ENCODE results near the gene AGER.
"Not testable (repeated sequence)": the region's sequence is repeated elsewhere in the genome, so short reads cannot be mapped to it uniquely, and the experiment has no call there.

The AGER gene

DNA sequence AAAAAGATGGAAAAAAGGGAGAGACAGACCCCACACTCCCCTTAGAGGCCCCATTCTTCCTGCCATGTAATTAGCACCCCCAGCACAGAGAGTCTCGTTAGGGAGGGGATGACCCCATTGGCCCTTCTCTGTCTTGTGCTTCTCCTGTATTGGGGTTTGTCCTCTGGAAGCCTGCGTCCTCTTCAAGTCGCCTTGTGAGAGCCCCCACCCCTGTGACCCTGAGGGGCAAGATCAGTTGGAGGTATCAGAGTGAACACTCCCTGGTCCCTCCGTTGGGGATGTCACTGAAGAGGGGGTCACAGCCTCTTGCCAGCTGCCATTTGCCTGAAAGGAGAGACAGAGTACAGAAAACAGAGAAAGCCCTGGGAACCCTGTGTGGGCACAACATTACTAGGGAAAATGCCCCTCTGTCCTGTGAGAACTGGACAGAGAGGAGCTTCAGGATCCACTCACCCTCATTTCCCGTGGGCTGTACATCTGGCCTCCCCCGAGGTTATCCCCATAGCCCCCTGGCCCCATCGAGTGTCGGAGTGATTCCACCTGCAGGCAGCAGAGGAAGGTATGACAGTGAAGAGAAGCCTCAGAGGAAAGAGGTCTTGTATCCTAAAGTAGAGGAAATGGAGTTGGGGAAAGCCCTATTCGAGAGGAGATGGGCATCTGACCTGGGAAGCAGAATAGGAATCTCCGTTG, 2.2 kb upstream of the AGER start:
- H3K9me3 Mint-ChIP-seq, CTCF ChIA-PET, H3K27me3 Mint-ChIP-seq, DNase-seq: not testable (repeated sequence)
- Mint-ChIP-seq H3K36me3 (peaks cover 60% of the 10 kb centered on the region), H3K4me3 (peak overlapping the region; percentile 41), H3K4me1 (peaks cover 44% of the 10 kb centered on the region), H3K27ac (peak overlapping the region; percentile 85)

- DNase-seq, H3K27me3 Mint-ChIP-seq, H3K4me3 Mint-ChIP-seq, CTCF ChIA-PET, H3K9me3 Mint-ChIP-seq: not testable (repeated sequence)
- Mint-ChIP-seq H3K4me1 (peaks cover 47% of the 10 kb centered on the region), H3K36me3 (peaks cover 57% of the 10 kb centered on the region), H3K27ac (peak overlapping the region; percentile 81)
These were observed 1.7 kb upstream of the AGER start for GRCh38 chr6:32185681-32186131.

- H3K27ac Mint-ChIP-seq = no peak overlapping the region
- no peaks in the 10 kb centered on the region for H3K9me3 Mint-ChIP-seq
- peaks cover 61% of the 10 kb centered on the region for H3K4me1 Mint-ChIP-seq
- no peaks in the 10 kb centered on the region for H3K27me3 Mint-ChIP-seq
- no peak for DNase-seq
- peaks cover 57% of the 10 kb centered on the region for H3K36me3 Mint-ChIP-seq
- no peak overlapping the region for H3K4me3 Mint-ChIP-seq
- CTCF ChIA-PET = no interaction called here
These were observed 470 bp downstream of the AGER start for GRCh38 chr6:32183483-32184083.

DNA sequence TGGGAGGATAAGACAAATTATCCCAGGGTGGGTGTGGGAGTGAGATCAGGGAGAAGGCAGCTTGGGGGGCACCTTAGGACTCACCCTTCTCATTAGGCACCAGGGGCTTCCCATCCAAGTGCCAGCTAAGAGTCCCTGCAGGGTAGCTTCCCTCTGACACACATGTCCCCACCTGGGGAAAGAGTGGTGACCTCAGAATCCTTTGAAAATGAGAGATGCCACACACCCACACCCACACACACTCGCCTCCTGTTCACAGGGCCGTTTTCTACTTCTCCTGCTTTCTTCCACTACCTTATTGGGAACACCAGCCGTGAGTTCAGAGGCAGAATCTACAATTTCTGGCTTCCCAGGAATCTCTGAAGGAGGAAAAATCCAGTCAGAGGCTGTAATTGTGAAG, 1.0 kb downstream of the AGER start:
- Mint-ChIP-seq H3K27me3 (no peaks in the 10 kb centered on the region), H3K4me1 (peaks cover 58% of the 10 kb centered on the region), H3K9me3 (no peaks in the 10 kb centered on the region), H3K4me3 (no peak overlapping the region), H3K36me3 (peaks cover 54% of the 10 kb centered on the region), H3K27ac (no peak overlapping the region)
- no peak for DNase-seq
- CTCF ChIA-PET = interaction anchor here (1.1 to 1.7 kb wide), 2 partner anchors 8 to 10 kb away, joined by 6 read pairs; partner anchors contain the start of gene GPSM3

GRCh38 chr6:32182555-32182981, 1.5 kb downstream of the AGER start:
- Mint-ChIP-seq H3K36me3 (peaks cover 50% of the 10 kb centered on the region), H3K27me3 (no peaks in the 10 kb centered on the region), H3K27ac (peak overlapping the region; percentile 6), H3K4me3 (no peak overlapping the region), H3K4me1 (peaks cover 55% of the 10 kb centered on the region), H3K9me3 (no peaks in the 10 kb centered on the region)
- DNase-seq = no peak
- CTCF ChIA-PET = interaction anchor here (1.1 to 1.7 kb wide), 2 partner anchors 9 to 10 kb away, joined by 6 read pairs; partner anchors contain the start of gene GPSM3

GRCh38 chr6:32181915-32182529, 2.0 kb downstream of the AGER start:
- Mint-ChIP-seq H3K4me1 (peaks cover 54% of the 10 kb centered on the region), H3K27ac (peak overlapping the region; percentile 6), H3K36me3 (peaks cover 45% of the 10 kb centered on the region), H3K9me3 (no peaks in the 10 kb centered on the region), H3K27me3 (no peaks in the 10 kb centered on the region), H3K4me3 (no peak overlapping the region)
- CTCF ChIA-PET = interaction anchor here (1.0 to 1.7 kb wide), 3 partner anchors 9 to 64 kb away, joined by 3 to 6 read pairs (median 6); partner anchors contain the start of gene GPSM3
- DNase-seq = no peak

DNA sequence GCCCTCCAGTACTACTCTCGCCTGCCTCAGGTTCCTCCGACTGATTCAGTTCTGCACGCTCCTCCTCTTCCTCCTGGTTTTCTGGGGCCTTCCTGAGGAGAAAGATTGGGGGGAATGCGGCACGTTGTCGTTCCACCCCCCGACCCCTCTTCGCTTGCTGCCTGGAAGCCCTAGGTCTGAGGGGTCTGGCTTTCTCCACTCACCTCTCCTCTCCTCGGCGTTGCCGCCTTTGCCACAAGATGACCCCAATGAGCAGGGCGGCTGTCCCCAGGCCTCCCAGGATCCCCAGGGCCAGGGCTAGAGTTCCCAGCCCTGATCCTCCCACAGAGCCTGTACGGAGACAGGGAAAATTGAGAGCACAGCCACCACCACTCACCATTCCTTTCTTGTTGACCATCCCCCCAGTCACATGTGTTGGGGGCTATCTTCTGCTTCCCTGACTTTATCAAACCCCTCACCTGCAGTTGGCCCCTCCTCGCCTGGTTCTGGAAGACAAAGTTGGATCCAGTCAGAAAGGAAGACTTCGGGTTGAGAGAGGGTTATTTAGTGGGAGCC, 2.8 kb downstream of the AGER start:
- peaks cover 38% of the 10 kb centered on the region for H3K36me3 Mint-ChIP-seq
- CTCF ChIA-PET = interaction anchor here (1.0 to 1.7 kb wide), 2 partner anchors 10 to 63 kb away, joined by 3 to 6 read pairs; no protein-coding TSS in a partner anchor
- H3K4me1 Mint-ChIP-seq = peaks cover 54% of the 10 kb centered on the region

GRCh38 chr6:32179766-32180405, 4.2 kb downstream of the AGER start:
- Mint-ChIP-seq H3K27me3 (no peaks in the 10 kb centered on the region), H3K36me3 (peaks cover 29% of the 10 kb centered on the region), H3K9me3 (no peaks in the 10 kb centered on the region), H3K27ac (peak overlapping the region; percentile 30), H3K4me3 (peak overlapping the region; percentile 85), H3K4me1 (peaks cover 52% of the 10 kb centered on the region)
- no peak for DNase-seq
- CTCF ChIA-PET = no interaction called here

More for the DNA sequence above, 2.8 kb downstream of the AGER start:
- H3K9me3 Mint-ChIP-seq = no peaks in the 10 kb centered on the region
- no peaks in the 10 kb centered on the region for H3K27me3 Mint-ChIP-seq
- H3K27ac Mint-ChIP-seq = no peak overlapping the region
- DNase-seq = no peak
- no peak overlapping the region for H3K4me3 Mint-ChIP-seq

- CTCF ChIA-PET = interaction anchor here (0.8 to 1.5 kb wide), 2 partner anchors 17 to 30 kb away, joined by 3 to 5 read pairs; no protein-coding TSS in a partner anchor
- Mint-ChIP-seq H3K27me3 (no peaks in the 10 kb centered on the region), H3K36me3 (peaks cover 28% of the 10 kb centered on the region), H3K9me3 (no peaks in the 10 kb centered on the region), H3K4me3 (peak overlapping the region; percentile 85), H3K4me1 (peaks cover 63% of the 10 kb centered on the region), H3K27ac (peak overlapping the region; percentile 92)
- DNase-seq = peak; percentile 34
These were observed 5.3 kb downstream of the AGER start for GRCh38 chr6:32178547-32179440.

DNA sequence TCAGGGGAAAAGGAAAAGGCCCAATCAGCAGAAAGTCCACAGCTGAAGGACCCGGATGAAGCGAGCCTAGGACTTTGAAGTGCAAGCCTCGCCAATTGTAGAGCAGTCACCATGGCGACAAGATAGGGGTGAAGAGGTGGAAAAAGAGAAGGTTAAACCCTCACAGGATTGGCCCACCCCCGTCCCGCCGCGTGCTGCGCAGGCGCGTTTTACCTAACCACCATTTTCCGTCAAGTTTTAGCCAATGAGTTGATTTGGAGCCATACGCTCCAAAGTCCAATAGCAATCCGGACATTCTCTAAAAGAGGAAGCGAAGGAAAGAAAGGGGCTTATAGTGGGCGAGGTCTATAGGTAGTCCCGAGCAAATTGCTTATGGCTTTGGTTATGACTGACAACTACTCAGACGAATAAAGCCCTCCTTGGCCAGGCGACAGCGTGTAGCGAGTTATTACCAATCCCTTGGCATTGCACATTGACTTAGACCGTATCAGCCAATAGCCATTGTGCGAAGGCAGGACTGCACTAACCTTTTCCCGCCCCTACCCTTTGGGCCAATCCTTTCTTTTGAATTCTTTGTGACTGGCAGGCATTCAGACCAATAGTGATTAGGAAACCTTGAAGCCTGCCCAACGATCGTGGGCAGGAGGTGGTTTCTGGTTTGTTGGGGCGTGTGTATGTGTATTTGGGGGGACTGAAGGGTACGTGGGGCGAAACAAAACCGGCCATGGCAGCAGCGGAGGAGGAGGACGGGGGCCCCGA, 6.1 kb downstream of the AGER start, which contains the start of gene RNF5:
RNF5 (plus strand) TSS at position 618 of the 759 bp plus-strand sequence; CDS start at position 725, 107 bp downstream.
- H3K36me3 Mint-ChIP-seq = peaks cover 24% of the 10 kb centered on the region
- H3K27me3 Mint-ChIP-seq = no peaks in the 10 kb centered on the region
- CTCF ChIA-PET = interaction anchor here (0.7 to 1.8 kb wide), 4 partner anchors 13 to 18 kb away, joined by 3 to 9 read pairs (median 5); partner anchors contain the start of gene GPSM3
- peak; percentile 97 for DNase-seq
- H3K4me3 Mint-ChIP-seq = peak within 1 kb of the TSS; percentile 85
- peaks cover 71% of the 10 kb centered on the region for H3K4me1 Mint-ChIP-seq
- no peaks in the 10 kb centered on the region for H3K9me3 Mint-ChIP-seq
- H3K27ac Mint-ChIP-seq = peak within 1 kb of the TSS; percentile 92

GRCh38 chr6:32177183-32177787, 6.8 kb downstream of the AGER start:
- CTCF ChIA-PET = interaction anchor here (0.7 to 1.8 kb wide), 3 partner anchors 14 to 18 kb away, joined by 3 to 9 read pairs (median 5); partner anchors contain the start of gene GPSM3
- no peaks in the 10 kb centered on the region for H3K27me3 Mint-ChIP-seq
- peak; percentile 65 for DNase-seq
- H3K27ac Mint-ChIP-seq = peak overlapping the region; percentile 92
- H3K36me3 Mint-ChIP-seq = peaks cover 21% of the 10 kb centered on the region
- peak overlapping the region; percentile 85 for H3K4me3 Mint-ChIP-seq
- H3K4me1 Mint-ChIP-seq = peaks cover 73% of the 10 kb centered on the region
- H3K9me3 Mint-ChIP-seq = no peaks in the 10 kb centered on the region
